OCI-LY1 (cell line): ENCODE data around the gene TCF3.

ENCODE experiments used
- CTCF ChIP-seq: fragments of 200-600 bp; sonication (generic), shearing (Covaris generic); IDR thresholded peaks from 2 replicates; pipeline ENCODE4 v1.5.1; 2017; ENCODE audit warnings: mild to moderate bottlenecking, antibody characterized with exemption, low read length, moderate library complexity, mixed read lengths
- EZH2 ChIP-seq: fragments of 200-600 bp; sonication (generic), shearing (Covaris generic); IDR thresholded peaks from 2 replicates; pipeline ENCODE4 v1.8.0; 2017; ENCODE audit warnings: borderline replicate concordance, mixed run types, mild to moderate bottlenecking, antibody characterized with exemption, low read length, moderate library complexity, mixed read lengths

- TF ChIP-seq EZH2 = no peak
- no peak for TF ChIP-seq CTCF
Measured at GRCh38 chr19:1574354-1575136, 77.9 kb downstream of the TCF3 start.
